Measurements from ENCODE around the gene STAT5A.

DNA sequence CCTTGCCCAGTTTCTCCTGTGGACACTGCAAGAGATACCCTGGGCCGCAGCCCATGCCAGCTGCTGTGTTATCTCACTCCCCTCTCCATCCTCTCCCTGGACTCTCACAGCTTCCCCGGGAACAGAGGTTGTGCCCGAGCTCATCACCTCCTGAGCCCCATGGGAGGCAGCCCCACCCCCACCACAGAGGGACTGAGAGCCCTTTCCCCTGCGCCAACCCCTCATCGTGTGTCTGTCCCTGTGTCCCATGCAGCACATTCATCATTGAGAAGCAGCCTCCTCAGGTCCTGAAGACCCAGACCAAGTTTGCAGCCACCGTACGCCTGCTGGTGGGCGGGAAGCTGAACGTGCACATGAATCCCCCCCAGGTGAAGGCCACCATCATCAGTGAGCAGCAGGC lies 12.7 kb downstream of the STAT5A start:
- TF ChIP-seq, protein P1, sequence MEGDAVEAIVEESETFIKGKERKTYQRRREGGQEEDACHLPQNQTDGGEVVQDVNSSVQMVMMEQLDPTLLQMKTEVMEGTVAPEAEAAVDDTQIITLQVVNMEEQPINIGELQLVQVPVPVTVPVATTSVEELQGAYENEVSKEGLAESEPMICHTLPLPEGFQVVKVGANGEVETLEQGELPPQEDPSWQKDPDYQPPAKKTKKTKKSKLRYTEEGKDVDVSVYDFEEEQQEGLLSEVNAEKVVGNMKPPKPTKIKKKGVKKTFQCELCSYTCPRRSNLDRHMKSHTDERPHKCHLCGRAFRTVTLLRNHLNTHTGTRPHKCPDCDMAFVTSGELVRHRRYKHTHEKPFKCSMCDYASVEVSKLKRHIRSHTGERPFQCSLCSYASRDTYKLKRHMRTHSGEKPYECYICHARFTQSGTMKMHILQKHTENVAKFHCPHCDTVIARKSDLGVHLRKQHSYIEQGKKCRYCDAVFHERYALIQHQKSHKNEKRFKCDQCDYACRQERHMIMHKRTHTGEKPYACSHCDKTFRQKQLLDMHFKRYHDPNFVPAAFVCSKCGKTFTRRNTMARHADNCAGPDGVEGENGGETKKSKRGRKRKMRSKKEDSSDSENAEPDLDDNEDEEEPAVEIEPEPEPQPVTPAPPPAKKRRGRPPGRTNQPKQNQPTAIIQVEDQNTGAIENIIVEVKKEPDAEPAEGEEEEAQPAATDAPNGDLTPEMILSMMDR (IDR thresholded peaks at IDR 0.05), result no peak
- TF ChIP-seq POLR2A (IDR thresholded peaks at IDR 0.05), result no peak

All from uterus (tissue), 2 donors.